ENCODE results near the gene TCF7L2.
"Not testable (repeated sequence)": the region's sequence is repeated elsewhere in the genome, so short reads cannot be mapped to it uniquely, and the experiment has no call there.

TCF7L2 gene

DNA sequence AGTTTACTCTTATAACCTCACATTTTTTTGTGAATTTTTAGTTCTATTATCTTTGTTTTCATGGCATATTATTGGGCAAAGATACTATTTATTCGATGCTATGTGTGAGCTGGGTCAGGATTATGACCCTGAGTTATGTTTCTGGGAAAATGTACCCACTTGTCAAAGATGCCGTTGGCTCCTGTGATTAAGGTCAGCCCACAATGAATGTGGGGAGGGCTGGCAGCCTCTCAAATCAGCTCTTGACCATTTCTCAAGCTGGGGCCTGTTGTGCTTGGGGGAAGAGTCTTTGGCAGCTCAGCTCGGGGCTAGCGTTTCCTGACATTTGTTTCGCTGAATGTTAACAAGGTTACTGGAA lies 97.5 kb downstream of the TCF7L2 start:
- DNase-seq: no peak

GRCh38 chr10:113047963-113048781 lies 98.1 kb downstream of the TCF7L2 start:
- DNase-seq: no peak

- DNase-seq: no peak
Measured at GRCh38 chr10:113049881-113050280, 99.8 kb downstream of the TCF7L2 start.

GRCh38 chr10:113052076-113052830 lies 102.2 kb downstream of the TCF7L2 start:
- no peak for DNase-seq

DNA sequence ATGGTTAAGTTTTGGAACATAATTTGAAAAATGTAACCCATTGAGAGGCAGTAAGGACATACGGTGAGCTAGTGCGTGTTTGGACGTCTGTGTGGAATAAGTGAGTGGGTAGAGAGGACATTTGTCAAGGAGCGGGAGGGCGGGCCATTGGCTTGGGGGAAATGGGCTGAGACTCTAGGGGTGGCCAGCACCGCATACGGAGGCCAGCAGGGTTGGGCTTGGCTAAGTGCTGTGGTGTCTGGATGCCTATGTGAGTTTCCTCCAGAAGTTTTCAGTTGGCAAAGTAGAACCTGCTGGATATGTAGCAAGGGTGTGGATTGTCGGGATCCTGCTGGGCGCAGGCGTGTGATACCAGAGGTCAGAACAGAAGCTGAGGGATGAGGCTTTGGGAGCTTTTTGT lies 103.0 kb downstream of the TCF7L2 start:
- DNase-seq: no peak

DNA sequence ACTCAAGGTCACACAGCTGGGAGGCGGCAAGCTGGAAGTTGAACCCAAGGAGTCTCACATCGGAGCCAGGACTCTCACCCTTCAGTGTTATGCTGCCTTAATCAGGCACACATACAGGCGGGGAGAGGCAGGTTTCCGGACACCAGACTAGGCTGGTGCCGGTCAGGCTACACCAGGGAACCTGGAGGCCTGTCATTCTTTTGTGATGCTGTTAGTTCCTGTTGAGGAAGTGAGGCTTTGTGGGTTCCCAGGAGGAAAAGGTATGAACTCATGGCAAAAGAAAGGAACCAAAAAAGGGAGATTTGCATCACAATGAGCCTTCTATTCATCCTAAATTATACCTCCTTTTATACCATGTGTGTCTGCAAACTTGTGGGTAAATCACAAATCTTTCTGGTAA lies 103.8 kb downstream of the TCF7L2 start:
- no peak for DNase-seq

DNA sequence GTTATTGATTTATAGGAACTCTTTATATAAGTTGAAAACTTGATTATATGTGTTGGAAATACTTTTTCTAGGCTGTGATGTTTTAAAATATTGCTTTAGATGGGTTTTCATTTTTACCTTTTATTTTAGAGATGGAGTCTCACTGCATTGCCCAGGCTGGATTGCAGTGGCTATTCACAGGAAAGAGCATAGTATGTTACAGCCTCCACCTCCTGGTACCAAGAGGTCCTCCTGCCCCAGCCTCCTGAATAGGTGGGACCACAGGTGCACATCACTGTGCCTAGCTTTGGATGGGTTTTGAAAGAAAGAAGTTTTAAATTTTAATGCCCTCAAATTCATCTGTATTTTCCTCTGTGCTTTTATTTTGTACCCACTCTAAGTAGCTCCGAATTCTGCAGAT lies 105.4 kb downstream of the TCF7L2 start:
- no peak for DNase-seq

DNA sequence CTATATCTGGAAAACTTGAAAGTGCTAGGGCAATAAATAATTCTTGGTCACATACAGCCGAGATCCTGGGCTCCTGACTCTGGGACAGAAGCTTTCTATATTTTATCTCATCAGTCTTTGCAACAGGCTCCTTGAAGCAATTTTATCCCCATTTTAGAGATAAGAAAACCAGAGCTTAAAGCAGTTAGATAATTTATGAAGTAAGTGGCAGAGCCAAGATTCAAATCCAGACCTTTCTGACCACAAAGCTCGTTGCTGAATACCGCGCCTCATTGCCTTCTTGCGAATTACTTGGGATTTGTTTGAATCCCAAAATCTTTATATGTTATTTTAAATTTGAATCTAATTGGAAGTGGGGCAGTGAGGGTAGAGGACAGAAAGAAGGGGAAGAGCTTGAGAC lies 106.0 kb downstream of the TCF7L2 start:
- DNase-seq: no peak

DNA sequence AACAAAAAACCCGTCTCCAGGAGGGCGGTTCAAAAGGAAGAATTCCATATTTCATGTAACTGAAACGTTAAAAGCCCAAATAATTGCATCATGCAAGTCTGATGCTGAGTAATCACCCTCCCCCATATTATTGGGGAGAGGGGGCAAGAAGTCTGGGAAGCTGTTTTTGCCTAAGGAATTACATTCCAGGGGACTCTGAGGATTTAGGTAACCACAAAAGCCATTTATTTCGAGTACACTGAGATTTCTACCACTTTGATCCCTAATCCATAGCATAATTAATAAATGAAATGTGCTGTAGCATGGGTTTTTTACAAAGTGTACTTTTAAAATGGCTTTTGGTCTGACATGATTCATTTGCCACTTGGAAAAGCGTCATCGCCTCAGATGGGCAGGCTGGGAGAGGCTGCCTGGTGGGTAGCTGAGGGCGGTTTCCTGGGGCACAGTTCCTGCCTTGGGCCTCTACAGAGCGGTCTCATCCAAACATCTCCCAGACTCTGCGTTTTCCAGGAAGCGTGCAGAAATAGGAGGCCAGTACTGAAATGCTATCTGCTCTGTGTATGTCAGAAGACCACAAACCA lies 106.5 kb downstream of the TCF7L2 start:
- DNase-seq: no peak

DNA sequence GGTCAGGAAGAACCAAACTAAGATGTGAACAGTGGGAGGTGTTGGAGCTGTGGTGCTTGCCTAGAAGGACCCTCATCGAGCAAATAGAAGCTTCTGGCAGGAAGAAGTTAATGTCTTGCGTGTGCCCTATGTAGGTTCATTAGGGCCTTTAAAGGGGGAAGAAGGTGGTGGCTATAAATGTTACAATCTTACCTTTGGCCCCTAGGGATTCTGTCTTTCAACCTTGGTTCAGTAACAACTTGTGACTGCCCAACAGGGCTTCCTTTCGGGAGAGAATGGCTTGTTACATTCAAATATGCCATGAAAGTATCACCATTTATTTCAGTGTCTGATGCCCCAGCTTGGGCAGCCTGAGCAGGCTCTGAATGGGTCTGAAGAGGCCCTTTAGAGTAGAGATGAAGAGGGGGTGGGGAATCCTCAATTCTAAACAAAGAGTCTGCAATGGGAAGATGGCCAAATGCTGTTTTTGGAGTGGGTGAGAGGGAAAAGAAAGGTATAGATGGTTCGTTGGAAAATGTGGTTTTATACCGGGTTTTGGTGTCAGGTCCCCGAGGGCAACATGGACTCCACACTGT lies 108.0 kb downstream of the TCF7L2 start:
- DNase-seq: no peak

GRCh38 chr10:113058523-113059370 lies 108.7 kb downstream of the TCF7L2 start:
- no peak for DNase-seq

GRCh38 chr10:113059371-113059780 lies 109.3 kb downstream of the TCF7L2 start:
- no peak for DNase-seq

DNA sequence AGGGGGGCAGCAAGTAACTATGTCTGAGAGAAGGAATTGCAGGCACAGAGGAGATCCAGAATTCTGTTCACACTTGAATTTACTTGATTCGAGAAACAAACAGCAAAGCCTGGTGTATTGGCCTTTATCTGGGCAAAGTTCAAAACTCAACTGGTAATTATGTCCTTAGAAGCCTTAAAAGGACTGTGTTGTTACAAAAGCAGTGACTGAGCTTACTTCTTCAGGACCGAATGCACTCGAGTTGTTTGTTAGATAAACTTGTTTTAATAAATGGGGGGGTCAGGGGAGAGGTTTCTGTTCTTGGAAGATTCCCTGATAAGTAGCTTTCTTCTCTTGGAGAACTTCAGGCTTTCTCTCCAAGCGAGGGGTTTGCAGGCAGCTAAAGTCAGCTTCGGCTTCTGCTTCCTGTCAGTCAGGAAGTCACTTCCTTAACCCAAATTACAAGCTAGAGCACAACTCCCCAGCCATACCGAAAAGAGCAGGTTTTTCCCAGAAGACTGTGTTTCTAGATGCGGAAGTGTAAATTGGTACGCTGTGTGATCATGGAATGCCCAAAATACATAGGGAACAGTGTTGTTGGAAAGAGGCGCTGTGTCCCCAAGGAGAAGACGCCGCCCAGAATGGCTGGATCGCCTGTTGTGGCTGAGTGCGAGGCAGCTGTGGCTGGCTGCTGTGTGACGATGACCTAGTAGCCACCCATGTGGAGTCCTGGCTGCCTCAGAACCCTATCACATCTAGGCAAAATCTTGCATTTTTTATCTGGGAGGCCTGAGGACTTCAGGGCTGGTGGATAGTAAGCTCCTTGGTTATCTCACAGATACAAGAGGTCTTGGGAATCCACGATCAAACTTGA lies 110.4 kb downstream of the TCF7L2 start:
- DNase-seq: no peak

DNA sequence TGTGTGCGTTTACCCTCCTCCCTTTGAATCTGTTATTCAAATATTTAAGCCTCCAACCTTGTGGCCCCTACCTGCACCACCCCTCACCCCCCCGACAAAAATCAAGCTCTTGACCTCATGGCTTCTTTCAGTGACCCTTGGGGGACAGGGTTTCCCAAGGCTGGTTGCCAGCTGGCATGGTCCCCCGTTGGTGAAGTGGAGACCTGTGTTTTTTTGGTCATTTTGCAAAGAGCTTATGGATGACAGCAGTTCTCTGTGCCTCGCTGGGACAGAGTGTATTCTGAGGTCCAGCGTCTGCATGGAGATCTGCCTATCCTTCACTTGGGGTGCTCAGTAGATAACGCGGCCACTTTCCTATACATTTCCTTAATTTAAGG lies 111.0 kb downstream of the TCF7L2 start:
- DNase-seq: no peak

GRCh38 chr10:113061557-113061956 lies 111.5 kb downstream of the TCF7L2 start:
- DNase-seq: no peak

GRCh38 chr10:113063043-113063967 lies 113.3 kb downstream of the TCF7L2 start:
- no peak for DNase-seq

- DNase-seq: no peak
Measured at GRCh38 chr10:113064039-113064438, 114.0 kb downstream of the TCF7L2 start.

DNA sequence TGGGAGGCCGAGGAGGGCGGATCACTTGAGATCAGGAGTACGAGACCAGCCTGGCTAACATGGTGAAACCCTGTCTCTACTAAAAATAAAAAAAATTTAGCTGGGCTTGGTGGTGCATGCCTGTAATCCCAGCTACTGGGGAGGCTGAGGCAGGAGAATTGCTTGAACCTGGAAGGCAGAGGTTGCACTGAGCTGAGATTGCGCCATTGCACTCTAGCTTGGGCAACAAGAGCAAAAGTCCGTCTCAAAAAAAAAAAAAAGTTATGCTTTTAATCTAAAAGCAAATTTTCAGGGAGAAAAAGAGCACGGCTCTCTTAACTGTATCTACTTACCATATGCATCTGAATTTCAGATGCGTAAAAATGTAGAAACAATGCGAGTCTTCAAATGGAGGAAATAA lies 116.1 kb downstream of the TCF7L2 start:
- not testable (repeated sequence) for DNase-seq

- DNase-seq: no peak
Measured at GRCh38 chr10:113066561-113067312, 116.7 kb downstream of the TCF7L2 start.

DNA sequence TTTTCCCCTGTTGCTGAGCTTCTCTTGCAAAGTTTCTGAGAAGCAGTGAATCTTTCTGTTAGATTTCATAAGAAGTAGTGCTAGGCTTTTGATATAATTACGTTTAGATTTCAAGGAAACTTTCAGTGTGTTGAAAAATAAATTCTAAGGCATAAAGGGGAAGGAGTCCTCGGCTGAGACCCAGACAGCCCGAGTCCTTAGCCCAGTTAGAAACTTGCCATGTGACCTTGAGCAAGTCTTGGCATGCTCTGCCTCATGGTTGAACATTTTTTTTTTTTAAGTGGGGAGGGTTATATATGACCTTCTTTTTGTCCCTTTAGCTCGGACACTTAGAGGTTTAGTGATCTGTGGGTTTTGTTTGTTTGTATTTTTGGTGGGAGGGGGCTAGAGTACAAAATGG lies 117.5 kb downstream of the TCF7L2 start:
- DNase-seq: no peak

All from activated CD8-positive, alpha-beta memory T cell treated with anti-CD3 and anti-CD28 coated beads, Interleukin-2, amount 50 U/mL, for 48 hours (primary cell).